H9 (cell line): ENCODE results near the gene EGFR. TPM values are rescaled to one million over a fixed set of nuclear protein-coding genes. Genes with fewer than 3 reads are reported as not detected.

ENCODE experiments used
- DNase-seq: peaks from one replicate; pipeline ENCODE4 v3.0.0-alpha.2; 2017
- H2AFZ ChIP-seq: one replicate; pipeline ENCODE4 v1.6.1; 2013; ENCODE audit warnings: mild to moderate bottlenecking, low read length, control low read depth, moderate library complexity
- H2AK5ac ChIP-seq: 2 replicates; pipeline ENCODE4 v1.6.1; 2013; ENCODE audit warnings: low read length, control low read depth, mixed read lengths; ENCODE audit not compliant: insufficient read length
- H2BK120ac ChIP-seq: one replicate; pipeline ENCODE4 v1.6.1; 2013; ENCODE audit warnings: low read depth, mild to moderate bottlenecking, low read length, control low read depth, inconsistent platforms; ENCODE audit not compliant: poor library complexity, severe bottlenecking
- H2BK12ac ChIP-seq: 2 replicates; pipeline ENCODE4 v1.6.1; 2013; ENCODE audit warnings: low read length, control low read depth, mixed read lengths, low read depth; ENCODE audit not compliant: insufficient read length
- H2BK15ac ChIP-seq: 2 replicates; pipeline ENCODE4 v1.6.1; 2013; ENCODE audit warnings: low read depth, low read length, control low read depth
- H2BK20ac ChIP-seq: one replicate; pipeline ENCODE4 v1.6.1; 2013; ENCODE audit warnings: low read depth, mild to moderate bottlenecking, low read length, control low read depth, inconsistent platforms; ENCODE audit not compliant: poor library complexity, severe bottlenecking
- H2BK5ac ChIP-seq: 2 replicates; pipeline ENCODE4 v1.6.1; 2013; ENCODE audit warnings: low read length, control low read depth, mixed read lengths; ENCODE audit not compliant: insufficient read length
- H3K14ac ChIP-seq: 2 replicates; pipeline ENCODE4 v1.6.1; 2013; ENCODE audit warnings: low read length, control low read depth; ENCODE audit not compliant: insufficient read depth
- H3K18ac ChIP-seq: 2 replicates; pipeline ENCODE4 v1.6.1; 2013; ENCODE audit warnings: low read depth, mild to moderate bottlenecking, mixed read lengths, low read length, control low read depth; ENCODE audit not compliant: insufficient read length
- H3K23ac ChIP-seq: 2 replicates; pipeline ENCODE4 v1.6.1; 2013; ENCODE audit warnings: low read length, control low read depth, mixed read lengths, low read depth; ENCODE audit not compliant: insufficient read length
- H3K23me2 ChIP-seq: 2 replicates; pipeline ENCODE4 v1.6.1; 2013; ENCODE audit warnings: low read depth, mild to moderate bottlenecking, mixed read lengths, low read length, control low read depth; ENCODE audit not compliant: insufficient read length, poor library complexity, severe bottlenecking
- H3K27ac ChIP-seq: 2 replicates; pipeline ENCODE4 v1.5.1; 2013; ENCODE audit warnings: low read length, control low read depth, mixed read lengths, low read depth; ENCODE audit not compliant: insufficient read length
- H3K27me3 ChIP-seq: 2 replicates; pipeline ENCODE4 v1.6.1; 2013; ENCODE audit warnings: low read length, control low read depth, inconsistent platforms; ENCODE audit not compliant: insufficient read depth
- H3K4ac ChIP-seq: 2 replicates; pipeline ENCODE4 v1.6.1; 2013; ENCODE audit warnings: low read depth, mild to moderate bottlenecking, control low read depth, inconsistent platforms, low read length, moderate library complexity
- H3K4me1 ChIP-seq: 2 replicates; pipeline ENCODE4 v1.6.1; 2013; ENCODE audit warnings: low read length, control low read depth, inconsistent platforms; ENCODE audit not compliant: insufficient read depth
- H3K4me2 ChIP-seq: 2 replicates; pipeline ENCODE4 v1.6.1; 2013; ENCODE audit warnings: low read length, control low read depth, mixed read lengths; ENCODE audit not compliant: insufficient read length, insufficient read depth
- H3K56ac ChIP-seq: 2 replicates; pipeline ENCODE4 v1.6.1; 2013; ENCODE audit warnings: low read depth, mild to moderate bottlenecking, mixed read lengths, low read length, control low read depth; ENCODE audit not compliant: insufficient read length
- H3K79me1 ChIP-seq: 2 replicates; pipeline ENCODE4 v1.6.1; 2013; ENCODE audit warnings: low read depth, mild to moderate bottlenecking, moderate library complexity, low read length, control low read depth, inconsistent platforms; ENCODE audit not compliant: insufficient read depth, poor library complexity, severe bottlenecking
- H3K79me2 ChIP-seq: 2 replicates; pipeline ENCODE4 v1.6.1; 2013; ENCODE audit warnings: low read length, control low read depth, inconsistent platforms; ENCODE audit not compliant: insufficient read depth
- H3K9ac ChIP-seq: 2 replicates; pipeline ENCODE4 v1.6.1; 2013; ENCODE audit warnings: low read length, control low read depth, mixed read lengths; ENCODE audit not compliant: insufficient read length; ENCODE audit errors: extremely low read depth
- H3K9me3 ChIP-seq: one replicate; pipeline ENCODE4 v1.6.1; 2013; ENCODE audit warnings: low read depth, low read length, inconsistent platforms; ENCODE audit not compliant: control insufficient read depth
- H3T11ph ChIP-seq: one replicate; pipeline ENCODE4 v1.6.1; 2013; ENCODE audit warnings: mild to moderate bottlenecking, low read length, control low read depth, inconsistent platforms
- H4K20me1 ChIP-seq: one replicate; pipeline ENCODE4 v1.6.1; 2013; ENCODE audit not compliant: control insufficient read depth, insufficient read length, insufficient read depth
- H4K5ac ChIP-seq: 2 replicates; pipeline ENCODE4 v1.6.1; 2013; ENCODE audit warnings: low read depth, mild to moderate bottlenecking, mixed read lengths, low read length, control low read depth; ENCODE audit not compliant: insufficient read length
- H4K8ac ChIP-seq: replicated peaks from 2 replicates; pipeline ENCODE4 v1.6.1; 2013; ENCODE audit warnings: low read length, control low read depth, mixed read lengths, low read depth; ENCODE audit not compliant: insufficient read length
- H4K91ac ChIP-seq: 2 replicates; pipeline ENCODE4 v1.6.1; 2013; ENCODE audit warnings: low read depth, mild to moderate bottlenecking, moderate library complexity, mixed read lengths, low read length, control low read depth; ENCODE audit not compliant: insufficient read length
- H3K27ac Mint-ChIP-seq, 3 experiments: 2 replicates in 2 of 3; 3 replicates in 1 of 3; pipeline ENCODE4 v1.8.0; 2020 to 2021; ENCODE audit warnings: mixed read lengths in 3 of 3, mild to moderate bottlenecking in 1 of 3, moderate library complexity in 1 of 3
- H3K27me3 Mint-ChIP-seq: 2 replicates; pipeline ENCODE4 v1.8.0; 2021; ENCODE audit warnings: low read depth, mild to moderate bottlenecking, moderate library complexity, mixed read lengths
- H3K36me3 Mint-ChIP-seq, 3 experiments: 2 replicates in 2 of 3; 3 replicates in 1 of 3; pipeline ENCODE4 v1.8.0; 2020 to 2021; ENCODE audit warnings: low read depth in 3 of 3, mixed read lengths in 3 of 3; ENCODE audit not compliant: insufficient read depth in 1 of 3
- H3K4me1 Mint-ChIP-seq, 2 experiments: 2 replicates each; pipeline ENCODE4 v1.8.0; 2020; ENCODE audit warnings: mixed read lengths in 2 of 2
- H3K4me3 Mint-ChIP-seq, 2 experiments: 2 replicates in 1 of 2; 3 replicates in 1 of 2; pipeline ENCODE4 v1.8.0; 2020 to 2021; ENCODE audit warnings: mild to moderate bottlenecking in 2 of 2, mixed read lengths in 2 of 2, moderate library complexity in 1 of 2
- H3K9me3 Mint-ChIP-seq, 2 experiments: 2 replicates in 1 of 2; 3 replicates in 1 of 2; pipeline ENCODE4 v1.8.0; 2020; ENCODE audit warnings: mild to moderate bottlenecking in 2 of 2, mixed read lengths in 2 of 2, moderate library complexity in 1 of 2
- CTCF ChIP-seq: fragments of 200-600 bp; sonication (generic); conservative IDR thresholded peaks from 3 replicates; pipeline ENCODE4 v1.8.0; 2021; ENCODE audit warnings: antibody characterized with exemption, mild to moderate bottlenecking
- WGBS: extraction: QIAGEN DNeasy Blood & Tissue Kit; methylation state at CpG from one replicate; pipeline ENCODE4 v1.1.7; 2013; ENCODE audit warnings: missing lambda C conversion rate, low lambda C conversion rate, mixed read lengths; ENCODE audit not compliant: insufficient read length; ENCODE audit errors: extremely low coverage; 5-methylcytosine and 5-hydroxymethylcytosine counted together
- total RNA-seq: library from RNA; stranded (reverse); gene quantifications from 2 replicates; pipeline ENCODE4 v1.2.1, GENCODE V29; 2021

The EGFR gene
- total RNA-seq, 1 experiment from 2014 or later, result 3.3 TPM

GRCh38 chr7:54969208-54969967, 49.4 kb upstream of the EGFR start:
- no peak for TF ChIP-seq CTCF
- no peaks in the 10 kb centered on the region for H3K9me3 ChIP-seq
- WGBS, result no CpG with 5 or more reads among the region's 13 CpGs
- DNase-seq, result no peak
- H2BK12ac ChIP-seq, result no peak overlapping the region
- H4K20me1 ChIP-seq, result no peaks in the 10 kb centered on the region
- H3K14ac ChIP-seq, result no peak overlapping the region
- no peaks in the 10 kb centered on the region for H3K79me1 ChIP-seq
- no peak overlapping the region for H2BK5ac ChIP-seq
- no peaks in the 10 kb centered on the region for H3K4me1 ChIP-seq
- no peaks in the 10 kb centered on the region; a peak in 1 of 4 replicates for H3K4me1 Mint-ChIP-seq
- H2BK15ac ChIP-seq, result no peak overlapping the region
- H4K5ac ChIP-seq, result no peak overlapping the region
- H3K9ac ChIP-seq, result no peak overlapping the region
- H3K18ac ChIP-seq, result no peak overlapping the region
- no peak overlapping the region for H3K4ac ChIP-seq
- no peak overlapping the region for H2AFZ ChIP-seq
- H4K8ac ChIP-seq, result no peak overlapping the region
- H2BK120ac ChIP-seq, result no peak overlapping the region
- H3K79me2 ChIP-seq, result no peaks in the 10 kb centered on the region
- no peaks in the 10 kb centered on the region for H3K27me3 ChIP-seq
- H3K27me3 Mint-ChIP-seq, result peaks cover 2% of the 10 kb centered on the region
- no peak overlapping the region for H4K91ac ChIP-seq
- no peak overlapping the region for H3K23ac ChIP-seq
- H3K23me2 ChIP-seq, result no peaks in the 10 kb centered on the region
- no peak overlapping the region for H3K56ac ChIP-seq
- H3K27ac ChIP-seq, result no peak overlapping the region
- no peak overlapping the region for H3T11ph ChIP-seq
- H3K36me3 Mint-ChIP-seq, result peaks cover 2 to 12% (median 10%) of the 10 kb centered on the region in 3 experiments; a peak in 5 of 7 replicates
- peaks cover 11 to 13% of the 10 kb centered on the region in 2 experiments for H3K9me3 Mint-ChIP-seq
- no peak overlapping the region for H2BK20ac ChIP-seq
- no peak overlapping the region for H3K4me2 ChIP-seq
- no peak overlapping the region for H3K27ac Mint-ChIP-seq
- no peak overlapping the region for H3K4me3 Mint-ChIP-seq
- H2AK5ac ChIP-seq, result no peak overlapping the region
